Mesothelial cell of epicardium (in vitro differentiated cells): ENCODE results near the gene MATR3. TPM values are rescaled to one million over a fixed set of nuclear protein-coding genes. Genes with fewer than 3 reads are reported as not detected.

Source experiments
- DNase-seq, 2 experiments: peaks; one replicate each; pipeline ENCODE4 v3.0.0; 2021; ENCODE audit warnings: low spot score in 2 of 2; ENCODE audit not compliant: unreplicated experiment in 2 of 2
- H3K27ac Mint-ChIP-seq: 2 replicates; pipeline ENCODE4 v1.8.0; 2021; ENCODE audit warnings: mixed read lengths
- H3K27me3 Mint-ChIP-seq: 2 replicates; pipeline ENCODE4 v1.8.0; 2021; ENCODE audit warnings: low read depth, mixed read lengths
- H3K36me3 Mint-ChIP-seq: 2 replicates; pipeline ENCODE4 v1.8.0; 2021; ENCODE audit warnings: mixed read lengths
- H3K4me1 Mint-ChIP-seq: 2 replicates; pipeline ENCODE4 v1.8.0; 2021; ENCODE audit warnings: mixed read lengths
- H3K4me3 Mint-ChIP-seq: 2 replicates; pipeline ENCODE4 v1.8.0; 2021; ENCODE audit warnings: mild to moderate bottlenecking, moderate library complexity, mixed read lengths
- H3K9me3 Mint-ChIP-seq: 2 replicates; pipeline ENCODE4 v1.8.0; 2021; ENCODE audit warnings: mixed read lengths
- total RNA-seq: library from RNA; stranded (reverse); gene quantifications from 3 replicates; pipeline ENCODE4 v1.2.1, GENCODE V29; 2021
- TF ChIP-seq, protein P1 (sequence below): fragments of 200-600 bp; sonication (generic); IDR thresholded peaks from one replicate; pipeline ENCODE4 v1.5.0; 2021; ENCODE audit warnings: antibody characterized with exemption; ENCODE audit not compliant: unreplicated experiment

The MATR3 gene, protein sequence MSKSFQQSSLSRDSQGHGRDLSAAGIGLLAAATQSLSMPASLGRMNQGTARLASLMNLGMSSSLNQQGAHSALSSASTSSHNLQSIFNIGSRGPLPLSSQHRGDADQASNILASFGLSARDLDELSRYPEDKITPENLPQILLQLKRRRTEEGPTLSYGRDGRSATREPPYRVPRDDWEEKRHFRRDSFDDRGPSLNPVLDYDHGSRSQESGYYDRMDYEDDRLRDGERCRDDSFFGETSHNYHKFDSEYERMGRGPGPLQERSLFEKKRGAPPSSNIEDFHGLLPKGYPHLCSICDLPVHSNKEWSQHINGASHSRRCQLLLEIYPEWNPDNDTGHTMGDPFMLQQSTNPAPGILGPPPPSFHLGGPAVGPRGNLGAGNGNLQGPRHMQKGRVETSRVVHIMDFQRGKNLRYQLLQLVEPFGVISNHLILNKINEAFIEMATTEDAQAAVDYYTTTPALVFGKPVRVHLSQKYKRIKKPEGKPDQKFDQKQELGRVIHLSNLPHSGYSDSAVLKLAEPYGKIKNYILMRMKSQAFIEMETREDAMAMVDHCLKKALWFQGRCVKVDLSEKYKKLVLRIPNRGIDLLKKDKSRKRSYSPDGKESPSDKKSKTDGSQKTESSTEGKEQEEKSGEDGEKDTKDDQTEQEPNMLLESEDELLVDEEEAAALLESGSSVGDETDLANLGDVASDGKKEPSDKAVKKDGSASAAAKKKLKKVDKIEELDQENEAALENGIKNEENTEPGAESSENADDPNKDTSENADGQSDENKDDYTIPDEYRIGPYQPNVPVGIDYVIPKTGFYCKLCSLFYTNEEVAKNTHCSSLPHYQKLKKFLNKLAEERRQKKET
- 267 to 318 TPM (median 280 TPM) in 3 replicates for total RNA-seq

DNA sequence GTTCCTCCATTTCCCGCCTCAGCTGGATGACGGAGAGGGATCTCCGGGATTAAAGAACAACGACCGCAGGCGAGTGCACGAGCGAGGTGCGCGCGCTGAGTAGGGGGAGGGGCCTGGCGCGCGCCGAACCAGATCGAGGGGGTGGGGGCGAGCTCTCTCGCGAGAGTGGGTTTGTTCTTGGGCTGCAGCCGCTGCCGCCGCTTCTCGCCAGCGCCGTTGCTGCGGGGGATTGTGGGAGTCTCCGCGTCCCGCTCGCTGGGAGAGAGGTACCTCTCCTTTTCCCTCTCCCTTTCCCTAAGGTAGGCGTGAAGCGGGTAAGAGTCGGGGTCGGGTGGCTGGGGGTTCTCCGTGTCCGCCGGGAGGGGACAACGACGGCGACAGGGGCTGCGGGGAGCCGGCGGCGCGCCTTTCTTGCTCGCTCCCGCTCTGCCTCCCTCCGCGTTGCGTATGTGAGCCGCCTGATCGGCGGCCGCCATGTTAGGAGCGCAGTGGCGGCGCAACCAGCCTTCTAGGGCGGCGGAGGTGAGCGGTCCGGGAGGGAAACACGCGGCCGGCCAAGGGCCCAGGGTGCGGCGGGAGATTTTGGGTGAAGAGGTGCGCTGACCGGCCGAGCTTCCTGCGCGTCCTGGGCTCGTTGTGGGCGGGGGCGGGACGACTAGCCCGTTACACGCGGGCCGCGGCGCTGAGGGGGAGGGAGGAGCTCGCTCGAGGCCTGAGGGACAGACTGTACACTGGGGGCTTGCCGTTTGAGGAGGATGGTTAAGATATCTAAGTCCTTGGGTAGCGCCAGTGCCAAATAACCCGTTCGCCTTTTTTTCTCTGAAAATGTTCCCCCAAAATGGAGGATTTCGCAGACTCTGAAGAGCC lies at the start of gene MATR3:
Gene MATR3, plus strand, starts transcription at position 234 of the 867 bp plus-strand sequence. CDS start 13,676 bp downstream, outside the sequence.
- Mint-ChIP-seq H3K27me3 (no peaks in the 10 kb centered on the region), H3K4me3 (peak within 1 kb of the TSS; percentile 98), H3K36me3 (no peaks in the 10 kb centered on the region), H3K4me1 (peaks cover 34% of the 10 kb centered on the region), H3K27ac (peak within 1 kb of the TSS; percentile 99), H3K9me3 (no peaks in the 10 kb centered on the region)
- peak; percentile 91 to 93 for DNase-seq
- TF ChIP-seq, protein P1, sequence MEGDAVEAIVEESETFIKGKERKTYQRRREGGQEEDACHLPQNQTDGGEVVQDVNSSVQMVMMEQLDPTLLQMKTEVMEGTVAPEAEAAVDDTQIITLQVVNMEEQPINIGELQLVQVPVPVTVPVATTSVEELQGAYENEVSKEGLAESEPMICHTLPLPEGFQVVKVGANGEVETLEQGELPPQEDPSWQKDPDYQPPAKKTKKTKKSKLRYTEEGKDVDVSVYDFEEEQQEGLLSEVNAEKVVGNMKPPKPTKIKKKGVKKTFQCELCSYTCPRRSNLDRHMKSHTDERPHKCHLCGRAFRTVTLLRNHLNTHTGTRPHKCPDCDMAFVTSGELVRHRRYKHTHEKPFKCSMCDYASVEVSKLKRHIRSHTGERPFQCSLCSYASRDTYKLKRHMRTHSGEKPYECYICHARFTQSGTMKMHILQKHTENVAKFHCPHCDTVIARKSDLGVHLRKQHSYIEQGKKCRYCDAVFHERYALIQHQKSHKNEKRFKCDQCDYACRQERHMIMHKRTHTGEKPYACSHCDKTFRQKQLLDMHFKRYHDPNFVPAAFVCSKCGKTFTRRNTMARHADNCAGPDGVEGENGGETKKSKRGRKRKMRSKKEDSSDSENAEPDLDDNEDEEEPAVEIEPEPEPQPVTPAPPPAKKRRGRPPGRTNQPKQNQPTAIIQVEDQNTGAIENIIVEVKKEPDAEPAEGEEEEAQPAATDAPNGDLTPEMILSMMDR: no peak

DNA sequence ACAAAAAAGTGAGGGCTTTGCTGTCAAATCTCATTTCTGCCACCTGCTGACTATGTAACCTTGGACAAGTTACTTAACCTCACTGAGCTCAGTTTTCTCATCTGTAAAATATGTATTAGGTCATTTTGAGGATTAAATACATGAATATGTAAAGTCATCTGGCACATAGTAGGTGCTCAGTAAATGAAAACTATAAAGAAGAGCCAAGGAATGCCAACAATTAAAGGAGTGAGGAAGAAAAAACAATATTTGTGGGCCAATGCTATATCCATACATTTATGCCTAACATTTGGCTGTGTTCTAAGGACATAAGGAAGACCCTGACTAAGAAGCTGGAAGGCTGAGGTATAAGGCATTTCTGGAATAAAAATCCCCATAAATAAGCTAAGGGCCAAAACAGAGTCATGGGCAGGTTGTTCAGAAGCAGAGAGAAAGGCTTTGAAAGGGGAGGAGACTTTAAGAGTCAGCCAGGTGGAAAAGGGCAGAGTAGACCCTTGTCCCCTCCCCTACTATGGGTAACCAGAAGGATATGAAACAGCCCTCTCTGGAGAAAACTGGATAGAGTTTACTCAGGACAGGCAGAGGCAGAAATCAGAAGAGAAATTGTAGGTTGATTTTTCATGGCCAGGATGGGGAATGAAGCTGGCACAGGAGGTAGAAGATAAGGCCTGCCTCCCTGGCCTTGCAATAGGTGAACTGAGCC lies 47.8 kb upstream of the MATR3 start:
- Mint-ChIP-seq H3K27ac (no peak overlapping the region), H3K9me3 (peaks cover under 1% of the 10 kb centered on the region), H3K4me3 (no peak overlapping the region), H3K27me3 (no peaks in the 10 kb centered on the region), H3K36me3 (no peaks in the 10 kb centered on the region), H3K4me1 (peaks cover 12% of the 10 kb centered on the region)
- TF ChIP-seq, protein P1: no peak
- DNase-seq: no peak

DNA sequence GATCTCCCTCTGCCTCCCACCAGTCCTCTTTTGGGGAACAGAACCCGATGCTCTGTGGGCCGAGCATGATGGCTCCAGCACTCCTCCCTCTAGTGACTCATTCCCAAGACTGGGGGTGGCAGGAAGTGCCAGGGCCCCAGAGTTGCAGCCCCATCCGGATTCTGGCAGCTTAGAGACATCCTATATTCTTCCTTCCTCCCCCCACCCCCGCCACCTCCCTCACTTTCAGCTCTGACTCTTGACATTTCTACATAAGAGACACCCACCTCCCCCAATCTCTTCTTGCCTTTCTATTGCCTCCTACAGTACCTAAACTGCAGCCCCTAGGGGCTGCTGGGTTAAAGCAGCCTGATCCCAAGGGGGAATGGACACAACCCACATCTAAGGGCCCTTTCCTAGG lies 47.1 kb upstream of the MATR3 start:
- Mint-ChIP-seq H3K27ac (no peak overlapping the region), H3K9me3 (no peaks in the 10 kb centered on the region), H3K36me3 (no peaks in the 10 kb centered on the region), H3K4me1 (peaks cover 12% of the 10 kb centered on the region), H3K4me3 (no peak overlapping the region), H3K27me3 (no peaks in the 10 kb centered on the region)
- DNase-seq: no peak
- TF ChIP-seq, protein P1: no peak

DNA sequence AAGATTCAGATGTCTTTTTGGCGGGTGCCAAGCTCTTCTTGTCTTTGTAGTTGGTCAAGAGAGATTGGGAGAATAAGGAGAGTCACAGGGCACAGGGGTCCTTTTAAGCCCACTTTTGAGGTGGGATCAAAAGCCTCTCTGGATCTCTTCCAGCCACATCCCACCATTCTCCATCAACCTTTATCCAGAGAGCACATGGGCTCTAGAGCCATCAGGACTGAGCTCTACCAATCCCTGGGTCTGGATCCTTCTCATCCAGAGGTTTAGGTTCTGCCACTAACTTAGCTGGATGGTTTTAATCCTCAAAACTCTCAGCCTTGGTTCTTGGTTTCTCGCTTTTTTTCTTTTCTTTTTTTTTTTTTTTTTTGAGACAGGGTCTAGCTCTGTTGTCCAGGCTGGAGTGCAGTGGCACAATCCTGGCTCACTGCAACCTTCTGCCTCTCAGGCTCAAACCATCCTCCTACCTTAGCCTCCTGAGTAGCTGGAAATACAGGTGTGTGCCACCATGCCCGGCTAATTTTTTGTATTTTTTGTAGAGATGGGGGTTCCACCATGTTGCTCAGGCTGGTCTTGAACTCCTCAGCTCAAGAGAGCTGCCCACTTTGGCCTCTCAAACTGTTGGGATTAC lies 44.6 kb upstream of the MATR3 start:
- no peak overlapping the region for H3K4me3 Mint-ChIP-seq
- no peak for DNase-seq
- H3K27me3 Mint-ChIP-seq: no peaks in the 10 kb centered on the region
- no peaks in the 10 kb centered on the region for H3K36me3 Mint-ChIP-seq
- no peak overlapping the region for H3K27ac Mint-ChIP-seq
- peaks cover 12% of the 10 kb centered on the region for H3K4me1 Mint-ChIP-seq
- TF ChIP-seq, protein P1: no peak
- no peaks in the 10 kb centered on the region for H3K9me3 Mint-ChIP-seq
